SK-N-SH (cell line): ENCODE results near the gene PPP1R8. TPM values are rescaled to one million over a fixed set of nuclear protein-coding genes. Genes with fewer than 3 reads are reported as not detected.
"Not testable (repeated sequence)": the region's sequence is repeated elsewhere in the genome, so short reads cannot be mapped to it uniquely, and the experiment has no call there.

Experiments
- CTCF ChIA-PET: fragments of 300-600, 350-600 bp; formaldehyde crosslinking; extraction: SDS; loops from one replicate; lab custom pipeline; 2021; lab: Yijun Ruan, JAX
- POLR2A ChIA-PET: fragments of 350-600 bp; sonication (Branson Sonifier 250); formaldehyde crosslinking; extraction: SDS; loops from one replicate; lab custom pipeline; 2020; ENCODE audit warnings: antibody characterized with exemption, inconsistent platforms; lab: Yijun Ruan, JAX
- DNase-seq: peaks from one replicate; pipeline ENCODE4 v3.0.0; 2012
- H2AFZ ChIP-seq: fragments of 200-600 bp; sonication (generic); 2 replicates; pipeline ENCODE4 v1.8.1; 2016; ENCODE audit warnings: antibody characterized with exemption, mild to moderate bottlenecking, low read depth
- H3F3A ChIP-seq: fragments of 200-600 bp; sonication (generic); replicated peaks from 2 replicates; pipeline ENCODE3; 2016; ENCODE audit warnings: antibody characterized with exemption, mild to moderate bottlenecking; ENCODE audit not compliant: insufficient read depth
- H3K27ac ChIP-seq, 2 experiments: fragments of 200-500 bp in 1 of 2; fragments of 200-600 bp in 1 of 2; sonication (Bioruptor generic) in 1 of 2; sonication (generic), shearing (Covaris generic) in 1 of 2; 2 replicates each; pipeline versions ENCODE4 v1.5.1 to v1.6.1; 2014 to 2016; ENCODE audit warnings: low read depth in 2 of 2, inconsistent platforms in 1 of 2, low read length in 1 of 2, mild to moderate bottlenecking in 1 of 2, mixed read lengths in 1 of 2
- H3K27me3 ChIP-seq: fragments of 200-600 bp; sonication (generic), shearing (Covaris generic); 2 replicates; pipeline ENCODE4 v1.6.1; 2016; ENCODE audit warnings: mixed run types; ENCODE audit not compliant: insufficient read depth
- H3K36me3 ChIP-seq, 2 experiments: fragments of 200-500 bp in 1 of 2; fragments of 200-600 bp in 1 of 2; sonication (Bioruptor generic) in 1 of 2; sonication (generic) in 1 of 2; replicated peaks in 1 of 2; 2 replicates each; pipeline versions ENCODE3 to v1.5.1; 2014 to 2016; ENCODE audit warnings: low read length in 1 of 2, mild to moderate bottlenecking in 1 of 2; ENCODE audit not compliant: insufficient read depth in 2 of 2, control insufficient read depth in 1 of 2
- H3K4me1 ChIP-seq, 2 experiments: fragments of 200-500 bp in 1 of 2; fragments of 200-600 bp in 1 of 2; sonication (Bioruptor generic) in 1 of 2; sonication (generic), shearing (Covaris generic) in 1 of 2; 2 replicates each; pipeline versions ENCODE4 v1.5.1 to v1.6.1; 2014 to 2016; ENCODE audit warnings: low read depth in 1 of 2, low read length in 1 of 2, mixed run types in 1 of 2; ENCODE audit not compliant: insufficient read depth in 2 of 2, control insufficient read depth in 1 of 2
- H3K4me2 ChIP-seq: fragments of 200-600 bp; sonication (generic), shearing (Covaris generic); 2 replicates; pipeline ENCODE4 v1.6.1; 2017; ENCODE audit warnings: mixed run types
- H3K4me3 ChIP-seq, 2 experiments: fragments of 200-500 bp in 1 of 2; fragments of 200-600 bp in 1 of 2; sonication (Bioruptor generic) in 1 of 2; sonication (generic), shearing (Covaris generic) in 1 of 2; 2 replicates each; pipeline versions ENCODE4 v1.5.1 to v1.8.1; 2014 to 2016; ENCODE audit warnings: low read depth in 2 of 2, inconsistent platforms in 1 of 2, low read length in 1 of 2, mild to moderate bottlenecking in 1 of 2, mixed read lengths in 1 of 2, moderate library complexity in 1 of 2
- H3K79me2 ChIP-seq: fragments of 200-600 bp; sonication (generic); 2 replicates; pipeline ENCODE4 v1.8.1; 2017; ENCODE audit warnings: mild to moderate bottlenecking; ENCODE audit not compliant: insufficient read depth
- H3K9ac ChIP-seq: fragments of 200-600 bp; sonication (generic); 2 replicates; pipeline ENCODE4 v1.6.1; 2017; ENCODE audit warnings: mixed run types
- H3K9me2 ChIP-seq: fragments of 200-600 bp; sonication (generic); 2 replicates; pipeline ENCODE4 v1.6.1; 2017; ENCODE audit warnings: mixed run types
- H3K9me3 ChIP-seq: fragments of 200-600 bp; sonication (generic); 2 replicates; pipeline ENCODE4 v1.6.1; 2017; ENCODE audit warnings: mixed run types, mild to moderate bottlenecking, moderate library complexity
- H4K20me1 ChIP-seq: fragments of 200-600 bp; sonication (generic); 2 replicates; pipeline ENCODE4 v1.6.1; 2017; ENCODE audit warnings: mild to moderate bottlenecking, mixed run types; ENCODE audit not compliant: insufficient read depth
- FOSL2 ChIP-seq: IDR thresholded peaks from 2 replicates; pipeline ENCODE4 v1.4.0; 2012; ENCODE audit warnings: low read depth, mild to moderate bottlenecking, moderate library complexity, borderline replicate concordance
- FOXJ3 ChIP-seq: sonication (generic); formaldehyde crosslinking; IDR thresholded peaks from 2 replicates; pipeline ENCODE4 v1.5.1; 2020; ENCODE audit warnings: mild to moderate bottlenecking, missing genetic modification reagents
- FOXM1 ChIP-seq: IDR thresholded peaks from 2 replicates; pipeline ENCODE4 v1.4.0; 2012; ENCODE audit warnings: low read depth, mild to moderate bottlenecking
- GATA2 ChIP-seq: sonication (generic); formaldehyde crosslinking; IDR thresholded peaks from 2 replicates; pipeline ENCODE4 v1.5.0; 2020; ENCODE audit warnings: mild to moderate bottlenecking, missing genetic modification reagents
- MEF2A ChIP-seq: IDR thresholded peaks from 2 replicates; pipeline ENCODE4 v1.4.0; 2012; ENCODE audit warnings: low read depth, borderline replicate concordance
- MXI1 ChIP-seq: IDR thresholded peaks from 2 replicates; pipeline ENCODE4 v1.6.1; 2012; ENCODE audit warnings: mild to moderate bottlenecking, low read depth, low read length, improper control_type of control experiment
- PBX3 ChIP-seq: IDR thresholded peaks from 2 replicates; pipeline ENCODE4; 2012
- RAD21 ChIP-seq: IDR thresholded peaks from 2 replicates; pipeline ENCODE4 v1.6.1; 2012; ENCODE audit warnings: mild to moderate bottlenecking, low read length
- TCF12 ChIP-seq: IDR thresholded peaks from 2 replicates; pipeline ENCODE4 v1.4.0; 2012
- TEAD4 ChIP-seq: IDR thresholded peaks from 2 replicates; pipeline ENCODE4 v1.4.0; 2012; ENCODE audit warnings: mild to moderate bottlenecking, borderline replicate concordance; ENCODE audit not compliant: insufficient read depth
- WGBS: methylation state at CpG from one replicate; pipeline ENCODE4 v1.1.6; 2017; ENCODE audit warnings: low lambda C conversion rate; 5-methylcytosine and 5-hydroxymethylcytosine counted together
- polyA plus RNA-seq, 3 experiments: library from polyadenylated mRNA; depleted of rRNA; stranded (reverse); fragments of >200 nt; gene quantifications; 2 replicates each; pipeline ENCODE4 v1.2.3, GENCODE V29; 2012
- TF ChIP-seq, protein P1 (sequence below): fragments of 200-600 bp; sonication (generic); IDR thresholded peaks from 2 replicates; pipeline ENCODE4 v1.6.1; 2017; ENCODE audit warnings: antibody characterized with exemption, mild to moderate bottlenecking, moderate library complexity
- TF ChIP-seq, protein P2 (sequence below): IDR thresholded peaks from 2 replicates; pipeline ENCODE4 v1.4.0; 2012; ENCODE audit warnings: low read depth
- TF ChIP-seq, protein P3 (sequence below): IDR thresholded peaks from 2 replicates; pipeline ENCODE4 v1.6.1; 2012; ENCODE audit warnings: mild to moderate bottlenecking, low read depth, low read length, moderate library complexity

The PPP1R8 gene
- polyA plus RNA-seq, 1 of the 3 experiments (the other 2 are of a cell fraction) = 41.8 TPM

DNA sequence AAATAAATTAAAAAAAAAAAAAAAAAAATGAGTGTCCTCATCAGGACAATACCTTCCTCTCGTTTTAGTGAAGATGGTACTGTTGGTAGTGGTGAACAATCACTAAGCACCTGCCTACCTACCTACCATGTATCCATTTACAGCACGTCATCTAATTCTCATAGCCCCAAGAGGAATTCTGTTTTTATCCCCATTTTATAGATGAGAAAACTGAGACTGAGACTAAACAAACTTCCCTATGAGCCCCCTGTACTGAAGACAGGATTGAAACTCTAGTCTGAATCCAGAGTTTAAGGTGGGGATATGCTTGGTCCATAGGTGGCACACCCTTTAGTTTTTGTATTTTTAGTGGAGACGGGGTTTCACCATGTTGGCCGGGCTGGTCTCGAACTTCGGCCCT lies 24.5 kb downstream of the PPP1R8 start:
- ChIA-PET POLR2A (no interaction called here), CTCF (no interaction called here)
- no peak for DNase-seq
- H3K27me3 ChIP-seq = no peaks in the 10 kb centered on the region
- H3K36me3 ChIP-seq = peaks cover under 1 to 18% of the 10 kb centered on the region in 2 experiments
- peaks cover 0 to 6% of the 10 kb centered on the region in 2 experiments; a peak in 1 of 4 replicates for H3K4me1 ChIP-seq
- WGBS = 82% methylated on average over 6 of the region's 6 CpGs
- TF ChIP-seq FOXJ3 (CRISPR knock-in tag) (no peak), FOSL2 (no peak), PBX3 (no peak), MXI1 (no peak), TEAD4 (no peak), MEF2A (no peak)
- no peak overlapping the region for H3K4me2 ChIP-seq
- no peak overlapping the region for H2AFZ ChIP-seq
- H3F3A ChIP-seq = peaks cover 14% of the 10 kb centered on the region
- no peak overlapping the region for H3K27ac ChIP-seq
- H3K9me2 ChIP-seq = no peaks in the 10 kb centered on the region
- no peak overlapping the region for H3K4me3 ChIP-seq
- H3K79me2 ChIP-seq = no peaks in the 10 kb centered on the region
- H4K20me1 ChIP-seq = no peaks in the 10 kb centered on the region
- H3K9me3 ChIP-seq = no peaks in the 10 kb centered on the region
- H3K9ac ChIP-seq = no peak overlapping the region

DNA sequence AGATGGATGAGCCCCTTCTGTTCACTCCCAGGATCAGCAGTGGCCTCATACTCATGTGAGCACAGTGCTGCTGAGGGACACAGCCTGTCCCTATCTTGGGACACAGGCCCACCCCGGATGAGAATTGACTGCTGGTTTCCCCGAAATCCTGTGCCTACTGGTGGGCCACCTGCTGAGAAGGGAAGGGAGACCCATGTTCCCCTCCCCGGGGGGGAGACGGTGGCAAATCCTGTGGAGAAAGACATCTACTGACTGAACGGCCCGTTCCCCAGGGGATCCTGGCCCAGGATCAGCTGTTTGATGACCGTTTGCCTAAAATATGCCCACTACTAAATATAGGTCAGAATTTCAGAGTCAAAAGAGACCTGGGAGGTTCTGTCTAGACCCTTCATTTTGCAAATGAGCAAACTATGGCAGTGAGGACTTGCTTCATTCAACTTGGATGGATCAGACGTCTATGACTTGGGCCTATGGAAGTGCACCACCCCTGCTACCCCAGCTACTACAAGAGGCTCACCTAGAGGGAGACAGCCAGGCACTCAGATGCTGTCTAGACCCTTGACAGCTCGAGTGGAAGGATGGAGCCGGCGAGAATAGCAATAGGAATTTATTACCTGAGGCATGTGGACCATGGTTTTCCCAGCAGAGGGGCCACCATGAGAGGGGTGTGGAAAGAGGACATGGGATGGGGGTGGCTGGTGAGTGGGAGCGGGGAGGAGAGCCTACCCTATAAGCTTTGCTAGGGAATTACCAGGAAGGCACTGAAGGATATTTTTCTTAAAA lies 26.2 kb downstream of the PPP1R8 start:
- Histone ChIP-seq H3K27ac (no peak overlapping the region), H3K9me2 (no peaks in the 10 kb centered on the region), H2AFZ (no peak overlapping the region), H3K9me3 (no peaks in the 10 kb centered on the region), H4K20me1 (no peaks in the 10 kb centered on the region), H3K79me2 (no peaks in the 10 kb centered on the region), H3K27me3 (no peaks in the 10 kb centered on the region), H3K4me3 (no peak overlapping the region), H3K4me1 (peaks cover 0 to 6% of the 10 kb centered on the region in 2 experiments; a peak in 1 of 4 replicates), H3K36me3 (peaks cover 0 to 2% of the 10 kb centered on the region in 2 experiments), H3K4me2 (no peak overlapping the region), H3F3A (peaks cover 4% of the 10 kb centered on the region), H3K9ac (no peak overlapping the region)
- ChIA-PET POLR2A (interaction anchor here (0.7 kb wide), 1 partner anchor 42 kb away, joined by 5 read pairs; no protein-coding TSS in a partner anchor), CTCF (interaction anchor here (0.6 to 3.1 kb wide), 13 partner anchors 8 to 964 kb away, joined by 3 to 40 read pairs (median 3); no protein-coding TSS in a partner anchor)
- WGBS = 64% methylated on average over 8 of the region's 12 CpGs
- no peak for DNase-seq
- no peak for TF ChIP-seq RAD21
- no peak for TF ChIP-seq MXI1
- TF ChIP-seq, protein P1, sequence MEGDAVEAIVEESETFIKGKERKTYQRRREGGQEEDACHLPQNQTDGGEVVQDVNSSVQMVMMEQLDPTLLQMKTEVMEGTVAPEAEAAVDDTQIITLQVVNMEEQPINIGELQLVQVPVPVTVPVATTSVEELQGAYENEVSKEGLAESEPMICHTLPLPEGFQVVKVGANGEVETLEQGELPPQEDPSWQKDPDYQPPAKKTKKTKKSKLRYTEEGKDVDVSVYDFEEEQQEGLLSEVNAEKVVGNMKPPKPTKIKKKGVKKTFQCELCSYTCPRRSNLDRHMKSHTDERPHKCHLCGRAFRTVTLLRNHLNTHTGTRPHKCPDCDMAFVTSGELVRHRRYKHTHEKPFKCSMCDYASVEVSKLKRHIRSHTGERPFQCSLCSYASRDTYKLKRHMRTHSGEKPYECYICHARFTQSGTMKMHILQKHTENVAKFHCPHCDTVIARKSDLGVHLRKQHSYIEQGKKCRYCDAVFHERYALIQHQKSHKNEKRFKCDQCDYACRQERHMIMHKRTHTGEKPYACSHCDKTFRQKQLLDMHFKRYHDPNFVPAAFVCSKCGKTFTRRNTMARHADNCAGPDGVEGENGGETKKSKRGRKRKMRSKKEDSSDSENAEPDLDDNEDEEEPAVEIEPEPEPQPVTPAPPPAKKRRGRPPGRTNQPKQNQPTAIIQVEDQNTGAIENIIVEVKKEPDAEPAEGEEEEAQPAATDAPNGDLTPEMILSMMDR = no peak
- TF ChIP-seq FOSL2 = no peak
- TF ChIP-seq, protein P2, sequence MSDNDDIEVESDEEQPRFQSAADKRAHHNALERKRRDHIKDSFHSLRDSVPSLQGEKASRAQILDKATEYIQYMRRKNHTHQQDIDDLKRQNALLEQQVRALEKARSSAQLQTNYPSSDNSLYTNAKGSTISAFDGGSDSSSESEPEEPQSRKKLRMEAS = no peak
- TF ChIP-seq, protein P3, sequence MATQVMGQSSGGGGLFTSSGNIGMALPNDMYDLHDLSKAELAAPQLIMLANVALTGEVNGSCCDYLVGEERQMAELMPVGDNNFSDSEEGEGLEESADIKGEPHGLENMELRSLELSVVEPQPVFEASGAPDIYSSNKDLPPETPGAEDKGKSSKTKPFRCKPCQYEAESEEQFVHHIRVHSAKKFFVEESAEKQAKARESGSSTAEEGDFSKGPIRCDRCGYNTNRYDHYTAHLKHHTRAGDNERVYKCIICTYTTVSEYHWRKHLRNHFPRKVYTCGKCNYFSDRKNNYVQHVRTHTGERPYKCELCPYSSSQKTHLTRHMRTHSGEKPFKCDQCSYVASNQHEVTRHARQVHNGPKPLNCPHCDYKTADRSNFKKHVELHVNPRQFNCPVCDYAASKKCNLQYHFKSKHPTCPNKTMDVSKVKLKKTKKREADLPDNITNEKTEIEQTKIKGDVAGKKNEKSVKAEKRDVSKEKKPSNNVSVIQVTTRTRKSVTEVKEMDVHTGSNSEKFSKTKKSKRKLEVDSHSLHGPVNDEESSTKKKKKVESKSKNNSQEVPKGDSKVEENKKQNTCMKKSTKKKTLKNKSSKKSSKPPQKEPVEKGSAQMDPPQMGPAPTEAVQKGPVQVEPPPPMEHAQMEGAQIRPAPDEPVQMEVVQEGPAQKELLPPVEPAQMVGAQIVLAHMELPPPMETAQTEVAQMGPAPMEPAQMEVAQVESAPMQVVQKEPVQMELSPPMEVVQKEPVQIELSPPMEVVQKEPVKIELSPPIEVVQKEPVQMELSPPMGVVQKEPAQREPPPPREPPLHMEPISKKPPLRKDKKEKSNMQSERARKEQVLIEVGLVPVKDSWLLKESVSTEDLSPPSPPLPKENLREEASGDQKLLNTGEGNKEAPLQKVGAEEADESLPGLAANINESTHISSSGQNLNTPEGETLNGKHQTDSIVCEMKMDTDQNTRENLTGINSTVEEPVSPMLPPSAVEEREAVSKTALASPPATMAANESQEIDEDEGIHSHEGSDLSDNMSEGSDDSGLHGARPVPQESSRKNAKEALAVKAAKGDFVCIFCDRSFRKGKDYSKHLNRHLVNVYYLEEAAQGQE = no peak
- TF ChIP-seq TCF12 = no peak
- TF ChIP-seq GATA2 = no peak
- no peak for TF ChIP-seq FOXM1

DNA sequence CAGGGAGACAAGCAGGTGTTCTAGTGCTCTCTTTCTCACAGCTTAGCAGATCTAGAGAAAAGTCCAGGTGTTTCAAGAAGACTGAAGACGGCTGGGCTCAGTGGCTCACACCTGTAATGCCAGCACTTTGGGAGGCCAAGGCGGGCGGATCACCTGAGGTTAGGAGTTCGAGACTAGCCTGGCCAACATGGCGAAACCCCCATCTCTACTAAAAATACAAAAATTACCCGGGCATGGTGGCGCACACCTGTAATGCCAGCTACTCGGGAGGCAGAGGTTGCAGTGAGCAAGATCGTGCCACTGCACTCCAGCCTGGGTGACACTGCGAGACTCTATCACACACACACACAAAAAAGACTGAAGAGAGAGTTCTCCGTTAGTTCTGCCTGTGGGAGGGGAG lies 27.0 kb downstream of the PPP1R8 start:
- H3K9ac ChIP-seq, H3K4me1 ChIP-seq, H4K20me1 ChIP-seq, H2AFZ ChIP-seq, H3K79me2 ChIP-seq, DNase-seq, H3K4me3 ChIP-seq, H3K27ac ChIP-seq, H3K9me3 ChIP-seq, H3K27me3 ChIP-seq, H3K4me2 ChIP-seq, H3F3A ChIP-seq, H3K36me3 ChIP-seq, H3K9me2 ChIP-seq, POLR2A ChIA-PET: not testable (repeated sequence)
- CTCF ChIA-PET = interaction anchor here (0.5 to 3.1 kb wide), 58 partner anchors 9 to 963 kb away, joined by 3 to 40 read pairs (median 3); partner anchors contain the start of genes EYA3 and IFI6
- 70% methylated on average over 10 of the region's 11 CpGs for WGBS
